ENCODE measurements around the gene RPS19. TPM values are rescaled to one million over a fixed set of nuclear protein-coding genes. Genes with fewer than 3 reads are reported as not detected.
A peak's percentile ranks its signal among the peaks of the same experiment; 100 is the strongest.
"Not testable (repeated sequence)": the region's sequence is repeated elsewhere in the genome, so short reads cannot be mapped to it uniquely, and the experiment has no call there.

Gene RPS19
- total RNA-seq, 1 experiment from 2014 or later = 3,152 TPM

DNA sequence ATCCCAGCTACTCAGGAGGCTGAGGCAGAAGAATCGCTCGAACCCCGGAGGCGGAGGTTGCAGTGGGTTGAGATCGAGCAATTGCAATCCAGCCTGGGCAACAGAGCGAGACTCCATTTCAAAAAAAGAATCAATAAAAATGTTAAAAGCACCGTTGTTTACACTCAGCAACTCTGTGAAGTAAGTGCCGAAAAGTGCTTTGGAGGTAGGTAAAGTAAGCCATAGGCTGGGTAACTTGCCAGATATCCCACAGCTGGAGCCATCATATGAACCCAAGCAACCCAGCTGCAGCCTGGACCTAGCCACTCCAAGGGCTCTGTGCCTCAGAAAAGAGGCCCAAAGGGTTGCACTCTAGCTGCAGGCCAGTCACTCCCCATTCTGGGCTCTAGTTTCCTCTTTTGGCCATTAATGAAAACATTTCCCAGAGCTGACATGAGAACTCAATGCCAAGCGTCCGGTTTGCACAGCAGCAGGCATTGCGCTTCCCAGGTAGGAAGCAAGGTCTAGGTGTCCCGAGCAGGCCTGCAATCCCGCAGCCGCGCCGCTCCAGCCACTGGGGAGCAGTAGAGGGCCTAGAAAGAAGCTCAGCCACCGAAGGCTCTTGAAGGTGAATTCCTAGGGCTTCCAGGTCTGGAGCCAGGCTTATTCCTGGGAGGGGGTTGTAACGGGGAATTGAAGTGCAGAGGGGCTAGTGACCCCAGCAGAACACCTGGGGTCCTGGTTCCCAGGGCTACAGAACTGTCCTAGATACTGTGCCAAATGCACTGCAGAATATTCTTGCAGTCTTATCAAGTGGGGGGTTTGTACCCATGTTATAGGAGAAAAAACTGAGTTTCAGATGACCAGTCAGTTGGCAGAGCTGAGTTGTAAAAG is 13.0 kb downstream of the RPS19 start (continued):
- TF ChIP-seq, protein P1, sequence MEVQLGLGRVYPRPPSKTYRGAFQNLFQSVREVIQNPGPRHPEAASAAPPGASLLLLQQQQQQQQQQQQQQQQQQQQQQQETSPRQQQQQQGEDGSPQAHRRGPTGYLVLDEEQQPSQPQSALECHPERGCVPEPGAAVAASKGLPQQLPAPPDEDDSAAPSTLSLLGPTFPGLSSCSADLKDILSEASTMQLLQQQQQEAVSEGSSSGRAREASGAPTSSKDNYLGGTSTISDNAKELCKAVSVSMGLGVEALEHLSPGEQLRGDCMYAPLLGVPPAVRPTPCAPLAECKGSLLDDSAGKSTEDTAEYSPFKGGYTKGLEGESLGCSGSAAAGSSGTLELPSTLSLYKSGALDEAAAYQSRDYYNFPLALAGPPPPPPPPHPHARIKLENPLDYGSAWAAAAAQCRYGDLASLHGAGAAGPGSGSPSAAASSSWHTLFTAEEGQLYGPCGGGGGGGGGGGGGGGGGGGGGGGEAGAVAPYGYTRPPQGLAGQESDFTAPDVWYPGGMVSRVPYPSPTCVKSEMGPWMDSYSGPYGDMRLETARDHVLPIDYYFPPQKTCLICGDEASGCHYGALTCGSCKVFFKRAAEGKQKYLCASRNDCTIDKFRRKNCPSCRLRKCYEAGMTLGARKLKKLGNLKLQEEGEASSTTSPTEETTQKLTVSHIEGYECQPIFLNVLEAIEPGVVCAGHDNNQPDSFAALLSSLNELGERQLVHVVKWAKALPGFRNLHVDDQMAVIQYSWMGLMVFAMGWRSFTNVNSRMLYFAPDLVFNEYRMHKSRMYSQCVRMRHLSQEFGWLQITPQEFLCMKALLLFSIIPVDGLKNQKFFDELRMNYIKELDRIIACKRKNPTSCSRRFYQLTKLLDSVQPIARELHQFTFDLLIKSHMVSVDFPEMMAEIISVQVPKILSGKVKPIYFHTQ (CRISPR knock-in tag; IDR thresholded peaks at IDR 0.05) = peak; percentile 95
- TF ChIP-seq, protein P2, sequence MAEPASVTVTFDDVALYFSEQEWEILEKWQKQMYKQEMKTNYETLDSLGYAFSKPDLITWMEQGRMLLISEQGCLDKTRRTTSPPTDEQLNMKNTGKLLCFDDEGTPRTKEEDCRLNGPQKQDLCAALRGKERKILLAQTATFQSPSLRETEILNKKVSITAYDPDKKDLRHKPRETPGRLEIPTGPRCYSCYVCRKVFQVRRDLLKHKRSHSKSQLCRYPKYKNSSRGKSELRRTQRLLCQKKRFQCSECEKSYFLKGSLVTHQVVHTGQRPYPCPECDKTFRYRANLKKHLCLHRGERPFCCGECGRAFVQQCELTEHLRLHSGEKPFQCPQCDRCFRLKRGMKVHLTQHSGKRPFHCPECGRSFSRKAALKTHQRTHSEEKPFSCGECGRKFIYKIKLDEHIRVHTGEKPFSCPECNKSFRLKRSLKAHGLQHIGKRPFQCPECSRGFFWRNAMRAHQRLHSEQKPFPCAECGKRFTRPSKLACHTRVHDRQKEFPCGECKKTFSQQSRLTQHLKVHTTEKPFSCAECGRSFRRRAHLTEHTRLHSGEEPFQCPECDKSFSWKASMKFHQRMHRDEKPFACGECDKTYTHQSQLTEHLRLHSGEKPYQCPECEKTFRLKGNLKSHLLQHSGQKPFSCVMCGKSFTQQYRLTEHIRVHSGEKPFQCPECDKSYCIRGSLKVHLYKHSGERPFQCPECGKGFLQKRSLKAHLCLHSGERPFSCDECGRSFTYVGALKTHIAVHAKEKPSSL (CRISPR knock-in tag; conservative IDR thresholded peaks at IDR 0.05) = peak; percentile 92; the same call in 1 of the 2 replicates
- TF ChIP-seq, protein P3, sequence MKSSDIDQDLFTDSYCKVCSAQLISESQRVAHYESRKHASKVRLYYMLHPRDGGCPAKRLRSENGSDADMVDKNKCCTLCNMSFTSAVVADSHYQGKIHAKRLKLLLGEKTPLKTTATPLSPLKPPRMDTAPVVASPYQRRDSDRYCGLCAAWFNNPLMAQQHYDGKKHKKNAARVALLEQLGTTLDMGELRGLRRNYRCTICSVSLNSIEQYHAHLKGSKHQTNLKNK (CRISPR knock-in tag; IDR thresholded peaks at IDR 0.05) = peak; percentile 76; the same call in 1 of the 2 replicates
- TF ChIP-seq ZNF416 (CRISPR knock-in tag; IDR thresholded peaks at IDR 0.05) (peak; percentile 39), KAT7 (CRISPR knock-in tag; IDR thresholded peaks at IDR 0.05; ENCODE audit: borderline replicate concordance) (0 out of 2 replicates have a peak, but pooled peaks have one; percentile 53), EMX1 (CRISPR knock-in tag; IDR thresholded peaks at IDR 0.05) (peak; percentile 95), ATF1 (CRISPR knock-in tag; IDR thresholded peaks at IDR 0.05) (0 out of 2 replicates have a peak, but pooled peaks have one; percentile 10), ZNF219 (CRISPR knock-in tag; IDR thresholded peaks at IDR 0.05; ENCODE audit: borderline replicate concordance) (no peak), ZNF671 (CRISPR knock-in tag; IDR thresholded peaks at IDR 0.05) (peak; percentile 81), SMAD3 (CRISPR knock-in tag; IDR thresholded peaks at IDR 0.05; ENCODE audit: borderline replicate concordance) (0 out of 2 replicates have a peak, but pooled peaks have one; percentile 35), ZNF396 (CRISPR knock-in tag; IDR thresholded peaks at IDR 0.05; ENCODE audit: borderline replicate concordance) (no peak), TEAD1 (CRISPR knock-in tag; IDR thresholded peaks at IDR 0.05) (peak; percentile 56; the same call in 1 of the 2 replicates)
- TF ChIP-seq, protein P4, sequence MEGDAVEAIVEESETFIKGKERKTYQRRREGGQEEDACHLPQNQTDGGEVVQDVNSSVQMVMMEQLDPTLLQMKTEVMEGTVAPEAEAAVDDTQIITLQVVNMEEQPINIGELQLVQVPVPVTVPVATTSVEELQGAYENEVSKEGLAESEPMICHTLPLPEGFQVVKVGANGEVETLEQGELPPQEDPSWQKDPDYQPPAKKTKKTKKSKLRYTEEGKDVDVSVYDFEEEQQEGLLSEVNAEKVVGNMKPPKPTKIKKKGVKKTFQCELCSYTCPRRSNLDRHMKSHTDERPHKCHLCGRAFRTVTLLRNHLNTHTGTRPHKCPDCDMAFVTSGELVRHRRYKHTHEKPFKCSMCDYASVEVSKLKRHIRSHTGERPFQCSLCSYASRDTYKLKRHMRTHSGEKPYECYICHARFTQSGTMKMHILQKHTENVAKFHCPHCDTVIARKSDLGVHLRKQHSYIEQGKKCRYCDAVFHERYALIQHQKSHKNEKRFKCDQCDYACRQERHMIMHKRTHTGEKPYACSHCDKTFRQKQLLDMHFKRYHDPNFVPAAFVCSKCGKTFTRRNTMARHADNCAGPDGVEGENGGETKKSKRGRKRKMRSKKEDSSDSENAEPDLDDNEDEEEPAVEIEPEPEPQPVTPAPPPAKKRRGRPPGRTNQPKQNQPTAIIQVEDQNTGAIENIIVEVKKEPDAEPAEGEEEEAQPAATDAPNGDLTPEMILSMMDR (IDR thresholded peaks at IDR 0.05) = peak; percentile 48; the same call in 1 of the 2 replicates

DNA sequence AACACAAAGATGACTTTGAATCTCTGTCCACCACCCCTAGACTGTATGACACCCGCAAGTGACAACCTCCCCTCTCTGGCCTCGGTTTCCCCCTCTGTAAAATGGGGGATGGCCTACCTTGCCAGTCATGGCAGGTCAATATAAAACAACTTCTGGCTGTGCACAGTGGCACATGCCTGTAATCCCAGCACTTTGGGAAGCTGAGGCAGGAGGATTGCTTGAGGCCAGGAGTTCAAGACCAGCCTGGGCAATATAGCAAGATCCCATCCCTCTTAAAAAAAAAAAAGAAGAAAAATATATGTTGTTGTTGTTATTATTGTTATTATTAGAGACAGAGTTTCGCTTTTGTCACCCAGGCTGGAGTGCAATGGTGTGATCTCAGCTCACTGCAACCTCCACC is 15.9 kb downstream of the RPS19 start:
- H3K4me3 Mint-ChIP-seq; DNase-seq (ENCODE audit: low spot score); H3K27ac Mint-ChIP-seq; H3K9me3 Mint-ChIP-seq; ATAC-seq; H3K4me1 Mint-ChIP-seq: not testable (repeated sequence)
- Mint-ChIP-seq H3K36me3 (peaks cover 10% of the 10 kb centered on the region), H3K27me3 (ENCODE audit: low read depth) (peaks cover 25% of the 10 kb centered on the region)
- CTCF ChIA-PET = interaction anchor here (0.7 to 1.5 kb wide), 4 partner anchors 12 to 76 kb away, joined by 3 to 8 read pairs (median 3); no protein-coding TSS in a partner anchor
- peak; percentile 65; the same call in 1 of the 2 replicates for TF ChIP-seq ZNF121 (CRISPR knock-in tag; IDR thresholded peaks at IDR 0.05)
- POLR2A ChIA-PET = interaction anchor here (0.6 kb wide), 3 partner anchors 43 to 210 kb away, joined by 3 read pairs; no protein-coding TSS in a partner anchor
